Stimulated activated effector memory CD8-positive, alpha-beta T cell treated with anti-CD3 and anti-CD28 coated beads, Interleukin-12 subunit alpha, Interleukin-12 subunit beta, amount 100 ng/mL, for 72 hours (primary cell): ENCODE results near the gene AKAP4.

Source experiments
- ATAC-seq: fragments of 150-1000 bp; cut with Tn5 transposase; 2 replicates; pipeline ENCODE4 v1.10.0; 2021
- DNase-seq, 2 donors: peaks; one replicate each; pipeline ENCODE4 v3.0.0; 2021 to 2022; ENCODE audit warnings: low spot score in 2 of 2
- H3K27ac Mint-ChIP-seq: one replicate; pipeline ENCODE4 v1.8.0; 2022; ENCODE audit warnings: mild to moderate bottlenecking, mixed read lengths
- H3K36me3 Mint-ChIP-seq: one replicate; pipeline ENCODE4 v1.8.0; 2022; ENCODE audit warnings: mild to moderate bottlenecking, mixed read lengths
- H3K4me1 Mint-ChIP-seq: one replicate; pipeline ENCODE4 v1.8.0; 2022; ENCODE audit warnings: mixed read lengths
- H3K4me3 Mint-ChIP-seq: one replicate; pipeline ENCODE4 v1.8.0; 2022; ENCODE audit warnings: mild to moderate bottlenecking, mixed read lengths
- H3K9me3 Mint-ChIP-seq: one replicate; pipeline ENCODE4 v1.8.0; 2022; ENCODE audit warnings: mixed read lengths

AKAP4 gene

GRCh38 chrX:50158593-50158992, 42.2 kb downstream of the AKAP4 start:
- H3K9me3 Mint-ChIP-seq, result no peaks in the 10 kb centered on the region
- DNase-seq (no peak), ATAC-seq (no peak)
- H3K36me3 Mint-ChIP-seq, result no peaks in the 10 kb centered on the region
- H3K4me1 Mint-ChIP-seq, result no peaks in the 10 kb centered on the region
- H3K27ac Mint-ChIP-seq, result no peak overlapping the region
- H3K4me3 Mint-ChIP-seq, result no peak overlapping the region

GRCh38 chrX:50157545-50158135, 43.2 kb downstream of the AKAP4 start:
- DNase-seq, result no peak
- no peak overlapping the region for H3K4me3 Mint-ChIP-seq
- no peaks in the 10 kb centered on the region for H3K4me1 Mint-ChIP-seq
- H3K27ac Mint-ChIP-seq, result no peak overlapping the region
- H3K9me3 Mint-ChIP-seq, result no peaks in the 10 kb centered on the region
- no peaks in the 10 kb centered on the region for H3K36me3 Mint-ChIP-seq
- ATAC-seq, result no peak

GRCh38 chrX:50154429-50154828, 46.4 kb downstream of the AKAP4 start:
- H3K9me3 Mint-ChIP-seq, result no peaks in the 10 kb centered on the region
- ATAC-seq, result no peak
- H3K4me1 Mint-ChIP-seq, result no peaks in the 10 kb centered on the region
- H3K4me3 Mint-ChIP-seq, result no peak overlapping the region
- no peak for DNase-seq
- H3K27ac Mint-ChIP-seq, result no peak overlapping the region
- H3K36me3 Mint-ChIP-seq, result no peaks in the 10 kb centered on the region

GRCh38 chrX:50152456-50152855, 48.4 kb downstream of the AKAP4 start:
- ATAC-seq (no peak), DNase-seq (no peak)
- no peaks in the 10 kb centered on the region for H3K9me3 Mint-ChIP-seq
- H3K27ac Mint-ChIP-seq, result no peak overlapping the region
- H3K4me3 Mint-ChIP-seq, result no peak overlapping the region
- H3K4me1 Mint-ChIP-seq, result no peaks in the 10 kb centered on the region
- no peaks in the 10 kb centered on the region for H3K36me3 Mint-ChIP-seq

GRCh38 chrX:50147972-50148371, 52.8 kb downstream of the AKAP4 start:
- H3K4me1 Mint-ChIP-seq, result no peaks in the 10 kb centered on the region
- H3K9me3 Mint-ChIP-seq, result no peaks in the 10 kb centered on the region
- DNase-seq, result no peak
- H3K4me3 Mint-ChIP-seq, result no peak overlapping the region
- ATAC-seq, result no peak
- no peaks in the 10 kb centered on the region for H3K36me3 Mint-ChIP-seq
- H3K27ac Mint-ChIP-seq, result no peak overlapping the region
